GM18870 (cell line): ENCODE measurements around the gene AGRP.
"Not testable (repeated sequence)": the region's sequence is repeated elsewhere in the genome, so short reads cannot be mapped to it uniquely, and the experiment has no call there.

Experiments
- ATAC-seq: cut with Tn5 transposase; IDR thresholded peaks from one replicate; pipeline ENCODE4 v1.9.1; 2021; ENCODE audit warnings: moderate library complexity; ENCODE audit not compliant: unreplicated experiment

AGRP gene

GRCh38 chr16:67504031-67505021 lies 21.0 kb upstream of the AGRP start:
- ATAC-seq: no peak

- ATAC-seq: no peak
These were observed 15.8 kb upstream of the AGRP start for GRCh38 chr16:67499106-67499505.

GRCh38 chr16:67490335-67491096 lies 7.2 kb upstream of the AGRP start:
- no peak for ATAC-seq

GRCh38 chr16:67489401-67490083 lies 6.2 kb upstream of the AGRP start:
- no peak for ATAC-seq

DNA sequence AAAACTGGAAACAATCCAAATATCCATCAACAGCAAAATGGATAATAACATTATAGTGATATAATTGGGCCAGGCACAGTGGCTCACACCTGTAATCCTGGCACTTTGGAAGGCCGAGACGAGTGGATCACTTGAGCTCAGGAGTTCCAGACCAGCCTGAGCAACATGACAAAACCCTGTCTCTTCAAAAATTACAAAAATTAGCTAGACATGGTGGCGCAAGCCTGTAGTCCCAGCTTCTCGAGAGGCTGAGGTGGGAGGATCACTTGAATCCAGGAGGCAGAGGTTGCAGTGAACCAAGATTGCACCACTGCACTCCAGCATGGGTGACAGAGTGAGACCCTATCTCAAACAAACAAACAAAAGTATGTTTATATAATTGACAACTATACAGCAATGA lies 4.2 kb upstream of the AGRP start:
- ATAC-seq: not testable (repeated sequence)

DNA sequence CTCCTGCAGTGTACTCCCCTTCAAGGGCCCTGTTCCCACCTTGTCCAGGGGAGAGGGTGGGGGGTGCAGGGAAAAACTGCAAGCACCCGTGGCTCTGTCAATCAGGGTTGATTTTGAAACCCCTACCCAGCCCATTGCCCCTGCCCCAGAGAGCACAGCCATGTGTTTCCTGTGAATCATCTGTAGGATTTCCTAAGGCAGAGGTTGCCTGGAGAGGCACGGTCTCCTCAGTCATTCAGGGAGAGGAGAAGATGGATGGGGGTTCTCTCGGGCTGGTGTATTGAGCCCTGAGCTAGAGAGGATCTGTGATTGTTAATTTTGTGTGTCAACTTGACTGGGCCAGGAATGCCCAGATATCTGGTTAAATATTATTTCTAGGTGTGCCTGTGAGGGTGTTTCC lies 3.5 kb upstream of the AGRP start:
- ATAC-seq: no peak

DNA sequence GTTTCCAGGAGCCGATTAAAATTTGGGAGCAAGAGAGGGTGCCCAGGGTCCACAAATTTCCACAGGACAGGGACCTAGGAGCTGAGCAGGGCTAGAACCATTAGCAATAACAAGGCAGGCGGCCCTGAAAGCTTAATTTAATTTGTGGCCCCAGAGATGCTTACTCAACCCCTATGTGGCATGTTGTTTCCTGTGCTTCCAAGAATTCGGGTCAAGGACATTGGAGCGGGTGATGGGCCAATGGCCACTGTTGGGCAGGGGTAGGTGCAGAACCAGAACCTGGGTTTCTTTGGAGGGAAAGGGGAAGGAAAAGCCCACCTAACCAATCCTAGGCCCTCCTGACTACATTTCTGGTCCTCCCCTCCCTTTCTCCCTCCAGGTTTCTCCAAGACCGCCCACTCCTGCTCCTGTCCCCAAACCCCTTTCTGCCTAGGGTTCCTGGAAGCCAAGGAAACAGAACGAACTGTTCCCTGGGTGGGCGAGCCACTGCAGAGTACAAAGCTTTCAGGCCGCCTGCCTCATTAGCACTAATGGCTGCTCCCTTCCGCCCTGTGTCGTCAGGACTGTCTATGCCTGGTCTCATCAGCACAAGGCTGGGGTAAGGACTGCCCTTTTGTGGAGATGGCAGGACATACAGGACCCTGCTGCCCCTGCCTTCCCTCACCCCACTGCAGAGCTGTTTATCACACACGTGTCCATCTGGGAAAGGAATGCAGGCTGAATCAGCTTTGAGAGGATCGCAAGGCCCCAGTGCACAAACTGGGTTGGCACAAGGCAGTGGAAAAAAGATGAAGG lies 581 bp upstream of the AGRP start:
- ATAC-seq: no peak

DNA sequence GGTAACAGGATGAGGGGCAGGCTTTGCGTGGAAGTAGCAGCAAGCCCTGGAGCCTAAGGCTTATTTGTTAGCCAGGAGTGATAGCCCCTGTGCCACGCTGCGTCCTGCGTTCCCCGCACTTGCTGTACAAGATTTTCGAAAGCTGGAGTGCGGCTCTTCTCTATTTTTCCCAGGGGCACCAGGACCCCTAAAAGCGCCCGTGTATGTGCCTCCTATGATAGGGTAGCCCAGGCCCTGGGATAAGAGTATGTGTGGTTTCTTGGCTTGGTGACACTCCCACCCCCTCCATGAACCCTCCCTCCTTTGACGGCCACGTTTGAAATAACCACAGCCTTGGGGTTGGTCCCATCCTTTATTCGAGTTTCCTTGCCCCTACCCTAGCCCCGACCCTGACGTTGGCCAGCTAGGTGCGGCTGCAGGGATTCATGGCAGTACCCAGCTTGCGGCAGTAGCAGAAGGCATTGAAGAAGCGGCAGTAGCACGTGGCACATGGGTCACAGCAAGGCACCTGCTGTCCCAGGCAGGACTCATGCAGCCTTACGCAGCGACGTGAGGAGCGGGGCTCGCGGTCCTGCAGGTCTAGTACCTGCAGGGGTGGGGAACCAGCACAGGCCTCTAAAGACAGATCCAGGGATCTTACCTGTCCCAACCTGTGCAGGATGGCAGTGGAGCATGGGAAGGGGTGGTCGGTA lies 968 bp downstream of the AGRP start:
- no peak for ATAC-seq

DNA sequence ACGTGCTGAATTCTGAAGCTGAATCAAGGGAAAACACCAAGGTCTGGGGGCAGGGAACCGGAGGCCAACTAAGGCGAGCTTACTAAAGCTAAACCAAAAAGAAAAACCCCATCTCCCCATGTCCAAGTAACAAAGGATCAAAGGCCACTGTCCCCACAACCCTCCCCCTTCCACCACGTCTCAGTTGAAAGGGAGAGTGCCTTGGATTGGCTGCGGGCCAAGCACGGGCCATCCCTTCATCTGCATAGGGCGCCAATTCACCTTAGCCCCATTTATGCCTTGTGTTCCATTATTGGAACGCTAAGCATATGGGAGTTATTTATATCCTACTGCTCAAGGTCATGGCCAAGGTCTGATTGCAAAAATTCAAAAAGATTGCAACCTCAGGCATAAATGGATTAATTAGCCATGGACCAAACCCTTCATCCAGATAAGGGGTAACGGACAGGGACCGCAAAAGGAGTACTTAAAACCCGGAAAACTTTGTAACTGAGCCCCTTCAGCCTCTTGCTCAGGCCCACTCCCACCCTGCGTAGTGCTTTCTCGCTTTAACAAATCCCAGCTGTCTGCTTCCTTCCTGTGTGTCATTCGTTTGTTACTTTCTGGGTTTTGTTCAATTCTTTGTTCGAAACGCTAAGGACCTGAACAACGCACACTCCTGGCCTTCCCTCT lies 1.6 kb downstream of the AGRP start:
- no peak for ATAC-seq

GRCh38 chr16:67480833-67481560 lies 2.4 kb downstream of the AGRP start, which contains the start of gene ATP6V0D1:
Gene ATP6V0D1 (minus strand): TSS chr16:67481157. CDS start chr16:67481086, 71 bp downstream.
- peak; percentile 80 for ATAC-seq

DNA sequence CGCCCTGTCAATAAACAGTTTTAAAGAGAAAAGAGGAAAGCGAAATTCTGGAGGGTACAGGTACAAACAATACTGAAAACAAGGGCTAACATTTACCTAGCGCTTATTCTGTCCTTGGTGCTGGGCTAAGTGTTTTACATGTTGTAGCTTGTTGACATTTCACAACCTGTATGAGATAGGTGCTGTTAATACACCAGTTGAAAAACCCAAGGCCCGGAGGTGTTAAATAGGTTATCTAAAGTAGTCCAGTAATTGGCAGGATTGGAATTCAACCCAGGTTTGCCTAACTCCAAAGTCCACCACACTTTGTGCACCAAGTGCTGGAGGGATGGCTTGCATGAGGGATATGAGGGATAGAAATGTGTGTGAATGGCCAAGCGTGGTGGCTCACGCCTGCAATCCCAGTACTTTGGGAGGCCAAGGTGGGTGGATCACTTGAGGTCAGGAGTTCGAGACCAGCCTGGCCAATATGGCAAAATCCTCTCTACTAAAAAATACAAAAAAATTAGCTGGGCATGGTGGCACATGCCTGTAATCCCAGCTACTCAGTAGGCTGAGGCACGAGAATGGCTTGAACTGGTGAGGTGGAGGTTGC lies 5.3 kb downstream of the AGRP start:
- ATAC-seq: no peak

GRCh38 chr16:67474551-67475455 lies 8.5 kb downstream of the AGRP start:
- ATAC-seq: no peak

- no peak for ATAC-seq
These were observed 11.5 kb downstream of the AGRP start for GRCh38 chr16:67471758-67472384.

- no peak for ATAC-seq
These were observed 13.0 kb downstream of the AGRP start for GRCh38 chr16:67470359-67470758.

DNA sequence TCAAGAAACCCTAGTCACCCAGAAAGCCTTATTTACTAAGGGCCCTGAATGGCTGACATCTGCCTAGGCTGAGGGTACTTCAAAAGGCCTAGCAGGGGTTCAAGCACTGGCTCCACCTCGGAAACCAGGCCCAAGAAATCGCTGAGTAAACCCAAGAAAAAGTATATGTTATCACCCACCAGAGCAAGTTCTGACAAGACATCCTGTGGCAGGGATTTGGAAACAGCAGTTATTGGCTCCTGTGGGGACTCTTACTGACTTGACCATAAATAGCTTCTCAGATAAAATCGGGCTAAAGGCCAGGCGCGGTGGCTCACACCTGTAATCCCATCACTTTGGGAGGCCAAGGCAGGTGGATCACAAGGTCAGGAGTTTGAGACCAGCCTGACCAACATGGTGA lies 14.6 kb downstream of the AGRP start:
- ATAC-seq: no peak

DNA sequence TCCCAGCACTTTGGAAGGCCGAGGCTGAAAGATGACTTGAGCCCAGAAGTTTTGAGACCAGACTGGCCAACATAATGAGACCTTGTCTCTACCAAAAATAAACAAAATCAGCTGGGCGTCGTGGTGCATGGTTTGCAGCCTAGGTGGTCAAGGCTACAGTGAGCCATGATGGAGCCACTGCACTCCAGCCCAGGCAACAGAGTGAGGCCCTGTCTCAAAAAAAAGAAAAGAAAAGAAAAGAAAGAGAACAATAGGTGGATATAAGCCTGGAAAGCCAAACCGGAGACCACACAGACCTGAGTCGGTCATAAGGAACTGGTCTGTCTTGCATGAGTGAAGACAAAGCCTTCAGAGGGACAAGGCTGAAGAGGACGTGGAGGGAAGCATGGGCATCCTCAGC lies 16.8 kb downstream of the AGRP start:
- ATAC-seq: no peak

- no peak for ATAC-seq
These were observed 18.8 kb downstream of the AGRP start for GRCh38 chr16:67464565-67464964.
